ENCODE measurements around the gene CDH4. TPM values are rescaled to one million over a fixed set of nuclear protein-coding genes. Genes with fewer than 3 reads are reported as not detected.

CDH4 gene
- total RNA-seq, 2 experiments from 2014 or later = 0.10 to 0.21 TPM

- Mint-ChIP-seq H3K4me1 (ENCODE audit: low read depth) (no peaks in the 10 kb centered on the region), H3K27ac (no peak overlapping the region), H3K36me3 (no peaks in the 10 kb centered on the region), H3K27me3 (no peaks in the 10 kb centered on the region), H3K4me3 (no peak overlapping the region), H3K9me3 (no peaks in the 10 kb centered on the region)
- intact Hi-C loops (cut with micrococcal nuclease) = no loop called here
- POLR2A ChIA-PET = no interaction called here
- CTCF ChIA-PET = no interaction called here
- no peak for DNase-seq
These were observed 511.1 kb downstream of the CDH4 start for GRCh38 chr20:61762886-61763739.

DNA sequence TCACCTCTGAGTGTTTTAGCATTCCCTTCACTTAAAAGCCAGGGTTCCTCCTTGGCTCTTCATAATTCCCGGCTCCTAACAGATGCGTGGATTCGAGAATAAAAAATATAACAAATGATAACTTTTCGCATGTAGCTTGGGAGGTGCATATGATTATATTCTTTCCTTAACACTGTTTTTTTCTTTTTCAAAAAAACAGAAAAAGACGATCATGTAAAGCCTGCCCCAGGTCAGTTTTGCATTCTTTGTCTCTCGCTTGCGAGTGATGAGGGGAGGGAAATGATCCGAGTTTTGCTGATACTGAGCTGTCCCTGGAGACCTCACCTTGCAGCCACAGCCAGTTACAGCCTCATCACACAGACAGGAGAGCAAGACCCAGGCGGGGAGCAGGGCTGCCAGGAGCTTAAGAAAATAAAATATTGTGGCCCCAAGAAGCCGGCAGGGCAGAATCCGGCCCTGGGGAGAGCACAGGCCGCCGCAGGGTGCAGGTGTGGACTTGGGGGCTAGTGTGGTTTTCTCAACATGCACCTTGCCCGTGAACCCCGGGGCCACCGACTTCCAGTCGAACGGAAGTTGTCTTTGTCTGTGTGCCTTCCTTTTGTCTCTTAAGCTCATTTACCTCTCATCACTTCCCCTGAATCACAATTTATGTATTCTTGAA lies 511.8 kb downstream of the CDH4 start:
- Mint-ChIP-seq H3K27me3 (no peaks in the 10 kb centered on the region), H3K4me3 (no peak overlapping the region), H3K36me3 (no peaks in the 10 kb centered on the region), H3K4me1 (ENCODE audit: low read depth) (no peaks in the 10 kb centered on the region), H3K27ac (no peak overlapping the region), H3K9me3 (no peaks in the 10 kb centered on the region)
- intact Hi-C loops (cut with micrococcal nuclease) = no loop called here
- DNase-seq = no peak
- CTCF ChIA-PET = no interaction called here
- POLR2A ChIA-PET = no interaction called here

DNA sequence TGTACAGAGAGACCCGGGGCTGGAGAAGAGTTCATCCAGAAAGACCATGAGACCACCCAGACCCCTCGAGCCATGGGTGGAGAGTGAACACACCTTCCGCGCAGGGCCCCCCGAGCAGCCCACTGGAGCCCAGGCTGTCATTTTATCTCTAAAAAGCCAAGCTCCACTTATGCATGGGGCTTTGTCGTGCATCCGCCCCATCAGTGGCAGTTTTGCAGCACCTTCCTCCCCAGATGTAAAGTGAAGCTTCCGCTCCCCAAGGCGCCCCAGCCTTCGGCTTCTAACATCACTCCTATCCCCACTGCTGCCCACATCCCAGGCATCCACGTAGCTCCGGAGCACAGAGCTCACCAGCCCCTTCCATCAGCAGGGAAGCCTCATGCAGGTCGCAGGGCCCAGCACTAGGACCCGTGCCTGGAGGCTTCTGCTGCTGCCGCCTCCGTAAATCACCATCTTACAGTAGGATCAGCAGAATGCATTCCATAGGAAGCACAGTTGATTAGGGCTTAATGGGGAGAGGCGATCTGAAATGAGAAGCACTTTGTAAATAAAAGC lies 512.5 kb downstream of the CDH4 start:
- no peak overlapping the region for H3K4me3 Mint-ChIP-seq
- no peaks in the 10 kb centered on the region for H3K4me1 Mint-ChIP-seq (ENCODE audit: low read depth)
- intact Hi-C loops (cut with micrococcal nuclease) = no loop called here
- no peaks in the 10 kb centered on the region for H3K9me3 Mint-ChIP-seq
- no peaks in the 10 kb centered on the region for H3K27me3 Mint-ChIP-seq
- no peaks in the 10 kb centered on the region for H3K36me3 Mint-ChIP-seq
- DNase-seq = no peak
- ChIA-PET CTCF (no interaction called here), POLR2A (no interaction called here)
- H3K27ac Mint-ChIP-seq = no peak overlapping the region

- Mint-ChIP-seq H3K4me1 (ENCODE audit: low read depth) (no peaks in the 10 kb centered on the region), H3K36me3 (no peaks in the 10 kb centered on the region), H3K9me3 (no peaks in the 10 kb centered on the region), H3K27ac (no peak overlapping the region), H3K4me3 (no peak overlapping the region), H3K27me3 (no peaks in the 10 kb centered on the region)
- intact Hi-C loops (cut with micrococcal nuclease) = no loop called here
- ChIA-PET POLR2A (no interaction called here), CTCF (no interaction called here)
- DNase-seq = no peak
These were observed 513.2 kb downstream of the CDH4 start for GRCh38 chr20:61765081-61765870.

DNA sequence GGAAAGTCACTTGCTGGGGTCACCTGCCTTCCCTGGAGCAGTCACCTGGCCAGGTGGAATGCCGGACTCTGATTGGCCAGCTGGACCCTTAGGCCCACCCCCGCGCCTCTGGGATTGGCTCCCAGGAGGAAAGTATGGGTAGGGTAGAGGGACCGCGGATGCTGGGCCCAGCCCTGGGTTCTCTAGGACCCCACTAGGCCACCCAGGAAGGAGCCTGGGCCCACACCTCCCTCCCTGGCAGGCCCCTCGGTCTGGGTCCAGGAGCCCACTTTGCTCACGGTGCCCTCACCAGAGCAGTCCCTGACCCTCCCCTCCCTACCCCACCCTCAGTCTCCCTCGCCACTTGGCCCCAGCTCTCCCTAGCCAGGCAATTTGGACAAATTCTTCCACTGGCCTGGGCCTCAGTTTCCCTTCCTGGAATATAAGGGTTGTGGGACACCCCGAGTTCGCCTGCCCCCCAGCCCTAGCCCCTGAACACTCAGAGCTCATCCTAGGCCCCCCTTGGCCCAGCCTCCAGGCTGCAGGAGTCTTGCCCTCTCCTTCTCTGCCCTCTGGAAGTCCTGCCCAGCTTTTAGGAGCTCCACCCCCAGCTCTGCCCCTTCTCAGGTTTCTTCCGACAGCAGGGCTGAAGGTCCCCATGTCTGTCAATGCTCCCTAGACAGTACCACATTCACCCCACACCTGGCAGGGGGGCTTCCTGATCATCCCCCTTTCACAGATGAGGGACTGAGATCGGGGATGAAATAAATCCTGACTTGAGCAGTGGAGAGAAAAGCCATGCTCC lies 514.0 kb downstream of the CDH4 start:
- H3K27me3 Mint-ChIP-seq = no peaks in the 10 kb centered on the region
- no peak for DNase-seq
- no peaks in the 10 kb centered on the region for H3K4me1 Mint-ChIP-seq (ENCODE audit: low read depth)
- no peaks in the 10 kb centered on the region for H3K36me3 Mint-ChIP-seq
- CTCF ChIA-PET = no interaction called here
- no peak overlapping the region for H3K4me3 Mint-ChIP-seq
- no peaks in the 10 kb centered on the region for H3K9me3 Mint-ChIP-seq
- H3K27ac Mint-ChIP-seq = no peak overlapping the region
- POLR2A ChIA-PET = no interaction called here
- intact Hi-C loops (cut with micrococcal nuclease) = no loop called here

DNA sequence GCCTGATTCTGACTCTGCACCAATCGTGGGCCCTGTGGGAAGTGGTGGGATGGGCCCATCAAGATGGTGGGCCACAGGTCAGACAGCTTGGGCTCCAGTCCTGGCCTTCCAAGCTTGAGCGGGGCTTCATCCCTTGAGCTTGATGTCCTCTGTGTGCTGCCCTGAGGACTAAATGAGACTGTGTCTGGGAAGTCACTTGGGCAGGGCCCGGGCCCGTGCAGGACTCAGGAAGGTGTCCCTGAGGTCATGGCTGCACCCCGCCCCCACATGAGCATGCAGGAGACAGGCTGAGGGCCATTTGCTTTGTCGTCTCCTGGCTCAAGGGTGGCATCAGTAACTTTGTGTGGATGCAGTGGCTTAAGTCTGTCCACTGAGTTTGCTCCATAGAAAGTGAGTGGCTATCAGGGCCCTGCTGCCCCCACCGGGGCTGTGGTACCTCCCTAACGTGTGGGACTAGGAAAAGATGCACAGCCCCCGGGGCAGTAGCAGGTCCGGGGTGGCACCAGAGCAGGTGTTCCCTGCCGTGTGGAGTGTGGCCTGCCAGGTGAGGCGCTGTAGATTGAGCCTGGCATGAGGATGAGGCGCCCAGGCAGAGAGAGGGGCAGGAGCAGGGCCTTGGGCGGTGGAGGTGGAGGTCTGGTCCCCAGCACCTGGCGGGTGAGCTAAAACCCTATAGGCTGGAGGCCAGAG lies 515.0 kb downstream of the CDH4 start:
- DNase-seq = no peak
- ChIA-PET POLR2A (no interaction called here), CTCF (no interaction called here)
- Mint-ChIP-seq H3K36me3 (no peaks in the 10 kb centered on the region), H3K4me3 (no peak overlapping the region), H3K27ac (no peak overlapping the region), H3K9me3 (no peaks in the 10 kb centered on the region), H3K27me3 (no peaks in the 10 kb centered on the region), H3K4me1 (ENCODE audit: low read depth) (no peaks in the 10 kb centered on the region)
- intact Hi-C loops (cut with micrococcal nuclease) = no loop called here

DNA sequence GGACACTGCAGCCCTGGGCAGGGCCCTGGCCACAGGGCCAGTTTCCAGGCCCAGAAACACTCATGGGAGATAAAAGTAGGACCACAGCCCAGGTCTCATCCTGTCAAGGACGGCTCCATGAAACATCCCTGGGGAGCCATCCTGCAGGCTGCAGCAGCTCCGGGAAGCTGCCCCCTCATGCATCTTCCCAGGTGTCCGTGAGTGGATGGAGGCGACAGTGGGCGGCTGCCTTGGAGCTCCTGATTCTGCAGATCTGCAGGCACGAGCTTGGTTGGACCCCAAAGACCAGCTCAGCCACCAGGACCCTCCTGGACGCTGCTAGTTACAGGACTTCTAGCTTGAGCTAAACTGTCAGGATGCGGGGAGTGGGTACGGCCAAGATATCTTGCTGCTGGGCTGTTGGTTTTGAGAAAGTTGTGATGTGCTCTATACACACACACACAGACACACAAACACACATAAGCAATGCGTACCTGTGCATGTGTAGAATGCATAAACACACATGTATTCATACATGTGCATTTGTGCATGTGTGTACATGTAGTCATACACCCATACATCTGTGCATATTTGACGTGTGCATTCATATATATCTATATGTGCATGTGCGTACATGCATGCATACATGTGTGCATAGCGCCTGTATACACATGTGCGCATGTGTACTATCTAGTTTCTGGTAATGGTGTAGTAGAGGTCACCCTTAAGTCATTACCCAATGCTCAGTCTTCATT lies 515.9 kb downstream of the CDH4 start:
- POLR2A ChIA-PET = no interaction called here
- no peak overlapping the region for H3K4me3 Mint-ChIP-seq
- no peaks in the 10 kb centered on the region for H3K36me3 Mint-ChIP-seq
- no peak overlapping the region for H3K27ac Mint-ChIP-seq
- DNase-seq = no peak
- no peaks in the 10 kb centered on the region for H3K27me3 Mint-ChIP-seq
- intact Hi-C loops (cut with micrococcal nuclease) = no loop called here
- H3K9me3 Mint-ChIP-seq = no peaks in the 10 kb centered on the region
- CTCF ChIA-PET = no interaction called here
- no peaks in the 10 kb centered on the region for H3K4me1 Mint-ChIP-seq (ENCODE audit: low read depth)

GRCh38 chr20:61768571-61769285 lies 516.7 kb downstream of the CDH4 start:
- Mint-ChIP-seq H3K27ac (no peak overlapping the region), H3K9me3 (no peaks in the 10 kb centered on the region), H3K4me3 (no peak overlapping the region), H3K4me1 (ENCODE audit: low read depth) (no peaks in the 10 kb centered on the region), H3K27me3 (no peaks in the 10 kb centered on the region), H3K36me3 (no peaks in the 10 kb centered on the region)
- no peak for DNase-seq
- intact Hi-C loops (cut with micrococcal nuclease) = no loop called here
- CTCF ChIA-PET = no interaction called here
- POLR2A ChIA-PET = no interaction called here

DNA sequence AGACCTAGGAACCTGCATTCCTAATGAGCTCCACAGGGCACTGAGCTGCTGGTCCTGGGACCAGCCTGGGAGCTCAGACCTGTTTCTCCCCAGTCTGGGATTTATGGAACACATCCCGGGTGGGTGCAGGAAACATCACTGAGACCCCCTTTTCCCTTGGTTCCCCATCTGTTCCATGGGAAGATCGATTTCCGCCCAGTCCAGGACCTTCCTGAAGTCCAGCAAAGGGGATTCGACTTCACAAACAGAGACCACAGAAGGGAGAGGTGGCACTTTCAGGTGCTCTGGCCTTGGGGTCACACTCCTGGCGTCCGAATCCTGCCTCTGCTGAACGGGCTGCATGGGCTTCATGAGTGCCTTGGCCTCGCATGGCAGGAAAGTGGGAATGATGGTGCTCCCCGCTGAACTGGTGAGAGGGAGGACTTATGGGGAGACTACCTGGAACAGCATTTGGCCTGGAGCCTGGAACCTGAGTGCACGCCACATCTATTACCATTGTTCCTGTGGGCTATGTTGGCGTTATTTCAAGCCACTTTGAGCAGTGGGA lies 517.3 kb downstream of the CDH4 start:
- Mint-ChIP-seq H3K4me3 (no peak overlapping the region), H3K36me3 (no peaks in the 10 kb centered on the region), H3K27me3 (no peaks in the 10 kb centered on the region), H3K4me1 (ENCODE audit: low read depth) (no peaks in the 10 kb centered on the region), H3K9me3 (no peaks in the 10 kb centered on the region), H3K27ac (no peak overlapping the region)
- no peak for DNase-seq
- intact Hi-C loops (cut with micrococcal nuclease) = no loop called here
- POLR2A ChIA-PET = no interaction called here
- CTCF ChIA-PET = no interaction called here

GRCh38 chr20:61770113-61770585 lies 518.1 kb downstream of the CDH4 start:
- Mint-ChIP-seq H3K36me3 (no peaks in the 10 kb centered on the region), H3K4me1 (ENCODE audit: low read depth) (no peaks in the 10 kb centered on the region), H3K9me3 (no peaks in the 10 kb centered on the region), H3K4me3 (no peak overlapping the region), H3K27me3 (no peaks in the 10 kb centered on the region), H3K27ac (no peak overlapping the region)
- intact Hi-C loops (cut with micrococcal nuclease) = no loop called here
- ChIA-PET POLR2A (no interaction called here), CTCF (no interaction called here)
- DNase-seq = no peak
